ENCODE data around the gene DAND5.
A peak's percentile ranks its signal among the peaks of the same experiment; 100 is the strongest.

Gene DAND5

GRCh38 chr19:12969292-12969988, at the start of gene DAND5:
Gene DAND5 (plus strand): TSS chr19:12969576. CDS start chr19:12969661, 85 bp downstream.
- no peak for DNase-seq

DNA sequence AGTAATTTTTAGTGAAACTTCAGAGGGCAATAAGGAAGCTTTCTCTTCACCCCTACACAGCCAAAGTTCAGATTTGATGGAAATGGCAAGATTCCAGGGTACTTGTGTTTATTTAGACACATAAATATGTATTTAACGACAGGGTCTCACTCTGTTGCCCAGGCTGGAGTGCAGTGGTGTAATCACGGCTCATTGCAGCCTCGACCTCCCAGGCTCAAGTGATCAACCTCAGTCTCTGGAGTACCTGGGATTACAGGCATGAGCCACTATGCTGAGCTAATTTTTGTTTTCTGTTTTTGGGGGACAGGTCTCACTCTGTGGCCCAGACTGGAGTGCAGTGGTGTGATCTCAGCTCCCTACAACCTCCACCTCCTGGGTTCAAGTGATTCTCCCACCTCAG, 48.3 kb upstream of the DAND5 start:
- no peak for DNase-seq

DNA sequence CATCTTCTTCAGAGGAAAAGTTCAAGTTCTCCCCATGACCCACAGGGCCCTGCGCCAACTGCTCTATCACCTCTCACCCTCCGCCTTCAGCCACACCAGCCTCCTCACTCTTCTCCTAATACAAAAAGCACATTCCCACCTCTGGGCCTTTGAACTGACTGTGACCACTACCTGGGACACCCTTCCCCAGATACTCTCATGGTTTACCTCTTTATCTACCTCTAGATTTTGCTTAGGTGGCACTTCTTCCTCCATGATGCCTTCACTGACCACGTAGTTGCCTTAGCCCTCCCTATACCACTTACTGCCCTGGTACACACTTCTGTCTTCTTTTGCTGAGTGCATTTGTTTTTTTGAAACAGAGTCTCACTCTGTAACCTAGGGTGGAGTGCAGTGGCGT, 46.4 kb upstream of the DAND5 start:
- no peak for DNase-seq

DNA sequence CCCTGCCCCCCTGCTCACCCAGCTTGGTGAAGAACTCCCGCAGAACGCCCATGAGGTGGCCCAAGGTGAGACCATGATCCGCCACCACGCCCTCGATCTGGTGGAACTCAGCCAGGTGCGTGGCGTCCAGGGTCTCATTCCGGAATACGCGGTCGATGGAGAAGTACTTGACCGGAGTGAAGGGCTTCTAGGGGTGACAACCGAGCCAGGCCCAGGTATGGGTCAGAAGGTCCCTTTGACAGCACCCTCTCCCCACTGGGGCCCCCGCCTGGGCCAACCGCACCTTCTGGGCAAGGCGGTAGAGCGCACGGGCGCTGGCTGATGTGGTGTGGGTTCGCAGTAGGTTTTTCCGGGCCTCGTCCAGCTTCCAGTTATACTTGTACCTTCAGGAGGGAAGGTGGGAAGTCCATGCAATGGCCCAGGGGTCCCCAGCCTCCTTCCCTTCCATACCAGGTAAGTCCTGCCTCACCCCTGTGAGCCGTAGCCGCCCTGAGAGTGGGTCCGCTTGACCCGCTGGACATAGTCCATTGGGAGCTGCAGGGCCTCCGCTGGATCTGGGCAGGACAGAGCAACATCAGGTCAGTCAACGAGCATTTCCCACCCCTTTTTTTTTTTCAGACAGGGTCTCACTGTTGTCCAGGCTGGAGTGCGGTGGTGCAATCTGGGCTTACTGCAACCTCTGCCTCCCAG, 44.6 kb upstream of the DAND5 start:
- no peak for DNase-seq

DNA sequence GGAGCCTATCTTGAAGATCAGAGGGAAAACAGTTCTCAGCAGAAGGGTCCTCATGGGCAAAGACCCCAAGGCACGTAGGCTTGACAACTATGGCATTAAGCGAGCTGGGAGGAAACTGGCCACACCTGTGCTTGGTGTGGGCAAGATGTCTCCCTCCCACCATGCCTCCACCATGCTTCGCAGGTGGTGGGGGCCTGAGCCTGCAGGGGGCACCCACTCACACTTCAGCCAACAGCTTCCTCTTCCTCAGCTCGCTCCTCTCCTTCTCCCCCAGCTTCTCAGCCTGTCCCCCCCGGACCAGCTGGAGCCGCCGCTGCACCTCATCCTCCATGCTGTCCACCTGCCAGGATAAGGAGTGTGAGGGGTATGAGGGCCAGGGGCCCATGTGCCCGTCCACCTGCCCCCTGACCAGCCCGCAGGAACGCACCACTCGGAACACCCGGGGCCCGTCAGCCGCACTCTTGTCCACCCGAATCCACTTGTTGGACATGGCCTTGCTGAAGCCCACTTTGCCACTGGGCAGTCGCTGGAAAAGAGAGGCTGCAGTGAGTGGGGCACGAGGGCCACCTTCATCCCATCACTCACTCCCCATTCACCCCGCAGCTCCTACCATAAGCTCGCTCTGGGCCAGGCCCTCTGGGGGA, 39.3 kb upstream of the DAND5 start:
- DNase-seq, result no peak

DNA sequence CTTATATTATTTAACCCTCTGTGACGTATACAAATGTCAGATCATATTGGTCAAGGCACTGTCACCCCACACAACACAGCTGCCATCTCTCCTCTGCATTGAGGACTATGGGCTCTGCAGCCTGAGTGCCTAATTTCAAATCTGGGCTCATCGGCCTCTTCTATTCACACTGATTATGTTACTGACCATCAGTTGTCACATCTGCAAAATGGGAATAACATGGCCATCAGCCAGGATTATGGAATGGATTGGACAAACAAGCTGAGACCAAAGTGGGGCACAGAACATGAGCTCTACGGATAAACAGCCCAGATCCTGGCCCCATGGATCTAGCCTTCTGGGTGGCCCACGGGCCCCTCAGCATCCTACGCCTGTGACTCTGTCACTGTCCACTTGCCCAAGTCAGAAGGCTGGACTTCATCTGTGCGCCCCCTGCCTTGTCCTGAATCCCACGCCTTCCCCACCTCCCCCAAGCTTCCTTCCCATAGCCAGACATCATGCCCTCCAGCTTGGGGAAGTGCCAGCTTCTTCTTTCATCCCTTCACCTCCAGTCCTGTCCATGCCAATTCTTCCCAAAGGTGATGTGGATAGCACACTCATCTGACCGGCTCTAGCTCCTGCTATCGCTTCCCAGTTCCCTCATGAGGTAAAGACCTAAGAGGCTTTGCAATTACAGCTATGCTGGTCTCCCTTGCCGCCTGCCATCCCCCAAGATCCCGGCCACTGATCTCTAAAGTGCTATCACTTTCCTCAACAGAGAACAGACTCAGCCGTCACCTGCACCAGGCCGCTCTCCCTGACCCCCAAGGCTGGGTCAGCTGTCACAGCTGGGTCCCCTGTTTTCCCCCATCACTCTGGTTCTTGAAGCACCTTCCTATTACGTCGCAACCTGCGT, 36.7 kb upstream of the DAND5 start:
- DNase-seq, result no peak

DNA sequence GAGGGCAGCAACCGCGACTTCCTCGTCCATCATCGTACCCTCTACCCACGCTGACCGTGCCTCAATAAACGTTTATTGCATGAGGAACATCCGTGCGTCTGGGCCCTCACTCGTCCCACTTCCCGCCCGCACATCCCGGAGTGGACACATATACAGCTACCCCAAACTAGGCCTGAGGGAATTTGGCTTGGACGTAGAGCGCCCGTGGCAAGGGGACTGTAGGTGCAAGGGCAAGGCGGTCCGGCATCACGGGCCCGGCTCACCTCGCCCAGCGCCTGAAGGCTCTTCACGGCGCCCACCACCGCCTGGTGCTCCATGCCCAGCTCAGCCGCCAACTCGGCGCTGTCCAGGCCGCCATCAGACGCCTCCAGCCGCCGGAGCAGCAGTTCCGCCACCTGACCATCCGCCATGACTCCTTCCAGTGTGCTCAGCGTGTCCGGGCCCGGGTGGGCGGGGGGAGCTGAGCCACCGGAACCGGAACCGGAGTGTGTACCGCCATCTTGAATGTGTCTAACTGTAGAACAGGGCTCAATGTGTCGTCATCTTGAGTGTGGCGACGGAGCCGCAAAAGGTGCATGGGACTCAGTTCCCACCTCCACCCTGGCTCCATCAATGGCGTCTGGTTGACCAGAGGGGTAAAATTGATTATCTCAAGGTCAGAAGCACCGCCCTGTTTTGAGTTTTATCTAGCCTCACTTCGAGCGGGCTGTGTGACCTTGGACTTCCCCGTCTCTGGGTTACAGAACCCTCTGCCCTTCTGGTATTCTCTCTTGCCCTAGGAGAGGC, 35.9 kb upstream of the DAND5 start, which contains the start of gene FARSA:
Gene FARSA (minus strand): TSS at position 425 of the 786 bp plus-strand sequence. CDS start 15 bp downstream, at position 410.
- DNase-seq, result peak; percentile 76 to 86

DNA sequence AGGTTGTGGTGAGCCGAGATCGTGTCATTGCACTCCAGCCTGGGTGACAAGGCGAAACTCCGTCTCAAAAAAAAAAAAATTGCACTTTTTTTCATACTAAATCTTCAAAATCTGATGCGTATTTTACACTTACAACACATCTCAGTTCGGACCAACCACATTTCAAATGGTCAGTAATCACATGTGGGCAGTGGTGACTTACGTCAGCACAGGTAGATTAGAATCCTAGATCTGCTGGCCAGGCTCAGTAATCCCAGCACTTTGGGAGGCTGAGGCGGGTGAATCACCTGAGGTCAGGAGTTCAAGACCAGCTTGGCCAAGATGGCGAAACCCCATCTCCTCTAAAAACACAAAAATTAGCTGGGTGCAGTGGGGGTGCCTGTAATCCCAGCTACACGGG, 34.3 kb upstream of the DAND5 start:
- DNase-seq, result no peak

- peak in 1 of 2 experiments; percentile 23 for DNase-seq
Measured at GRCh38 chr19:12936582-12936981, 32.8 kb upstream of the DAND5 start.

DNA sequence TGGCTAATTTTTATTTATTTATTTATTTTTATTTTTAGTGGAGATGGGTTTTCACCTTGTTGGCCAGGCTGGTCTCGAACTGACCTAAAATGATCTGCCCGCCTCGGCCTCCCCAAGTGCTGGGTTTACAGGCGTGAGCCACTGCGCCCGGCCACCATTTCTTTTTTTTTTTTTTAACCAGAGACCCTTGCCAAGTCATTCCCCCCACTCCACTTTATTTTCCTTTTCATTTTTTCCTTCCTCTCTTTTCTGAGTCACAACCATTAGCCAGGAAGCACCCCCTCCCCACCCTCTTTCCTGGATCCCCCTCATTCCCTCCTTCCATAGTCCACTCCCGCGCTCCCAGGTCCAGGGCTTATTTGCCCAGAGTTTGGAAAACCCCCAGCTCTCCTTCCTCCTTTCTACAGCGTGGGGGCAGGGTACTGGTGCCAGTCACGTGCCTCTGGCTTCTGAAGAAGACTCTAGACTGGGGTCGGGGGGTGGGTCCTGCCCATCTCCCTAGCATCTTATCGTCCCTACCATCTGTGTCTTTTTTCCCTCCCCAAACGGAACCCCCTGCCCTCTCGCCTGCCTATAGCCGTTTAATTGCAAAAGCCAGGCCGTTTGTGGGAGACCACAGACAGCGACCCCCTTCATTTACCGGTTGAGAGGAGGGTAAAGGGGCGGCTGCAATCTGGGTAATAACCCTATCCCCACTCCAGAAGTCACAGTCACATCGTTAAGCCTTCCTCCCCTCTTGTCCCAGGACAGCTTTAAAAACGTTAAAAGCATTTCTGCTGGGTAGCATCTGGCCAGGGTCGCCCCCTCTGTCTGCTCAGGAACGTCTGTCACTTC, 32.1 kb upstream of the DAND5 start:
- peak; percentile 54 to 59 for DNase-seq

DNA sequence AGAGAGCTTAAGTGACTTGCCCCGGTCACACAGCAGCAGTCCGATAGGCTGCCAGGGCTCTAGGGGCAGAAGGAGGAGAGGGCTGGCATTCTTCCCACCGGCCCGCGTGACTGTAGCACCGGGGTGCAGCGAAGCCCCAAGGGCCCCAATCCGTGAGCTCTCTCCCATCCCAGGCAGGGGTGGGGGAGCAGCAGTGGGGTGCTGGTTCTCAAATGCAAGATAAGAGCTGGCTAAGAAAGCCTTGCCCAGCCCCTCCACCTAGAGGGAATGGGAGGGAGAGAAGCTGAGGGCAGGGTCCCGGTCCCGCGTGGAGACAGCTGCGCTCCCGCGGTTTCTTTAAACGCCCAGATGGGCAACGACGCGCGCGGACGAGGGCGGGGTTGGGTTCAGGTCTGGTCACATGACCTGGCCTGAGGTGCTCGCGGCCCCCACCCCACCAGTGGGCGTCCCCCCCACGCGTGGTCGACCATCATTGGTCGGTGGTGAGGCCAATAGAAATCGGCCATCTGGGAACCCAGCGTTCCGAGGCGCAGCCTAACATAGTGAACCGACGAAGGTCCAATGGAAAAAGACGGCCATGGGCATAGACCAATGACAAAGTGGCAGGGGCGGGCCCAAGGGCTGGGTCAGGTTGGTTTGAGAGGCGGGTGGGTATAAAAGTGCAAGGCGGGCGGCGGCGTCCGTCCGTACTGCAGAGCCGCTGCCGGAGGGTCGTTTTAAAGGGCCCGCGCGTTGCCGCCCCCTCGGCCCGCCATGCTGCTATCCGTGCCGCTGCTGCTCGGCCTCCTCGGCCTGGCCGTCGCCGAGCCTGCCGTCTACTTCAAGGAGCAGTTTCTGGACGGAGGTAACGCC, 31.2 kb upstream of the DAND5 start, which contains the start of gene CALR:
Gene CALR (plus strand): TSS at position 683 of the 852 bp plus-strand sequence. CDS start 71 bp downstream, at position 754.
- DNase-seq, result peak; percentile 95 to 98

GRCh38 chr19:12938779-12939601, 30.4 kb upstream of the DAND5 start:
- DNase-seq, result no peak

DNA sequence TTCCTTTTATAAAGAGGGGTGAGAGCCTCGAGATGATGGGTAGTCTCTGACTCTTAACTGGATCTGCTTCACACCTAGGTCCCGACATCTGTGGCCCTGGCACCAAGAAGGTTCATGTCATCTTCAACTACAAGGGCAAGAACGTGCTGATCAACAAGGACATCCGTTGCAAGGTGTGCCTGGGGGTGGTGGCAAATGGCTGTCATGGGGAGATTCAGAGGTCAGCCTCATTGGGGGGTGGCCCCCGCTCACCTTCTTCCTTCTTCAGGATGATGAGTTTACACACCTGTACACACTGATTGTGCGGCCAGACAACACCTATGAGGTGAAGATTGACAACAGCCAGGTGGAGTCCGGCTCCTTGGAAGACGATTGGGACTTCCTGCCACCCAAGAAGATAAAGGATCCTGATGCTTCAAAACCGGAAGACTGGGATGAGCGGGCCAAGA, 29.4 kb upstream of the DAND5 start:
- no peak for DNase-seq

- no peak for DNase-seq
Measured at GRCh38 chr19:12940897-12941296, 28.5 kb upstream of the DAND5 start.

DNA sequence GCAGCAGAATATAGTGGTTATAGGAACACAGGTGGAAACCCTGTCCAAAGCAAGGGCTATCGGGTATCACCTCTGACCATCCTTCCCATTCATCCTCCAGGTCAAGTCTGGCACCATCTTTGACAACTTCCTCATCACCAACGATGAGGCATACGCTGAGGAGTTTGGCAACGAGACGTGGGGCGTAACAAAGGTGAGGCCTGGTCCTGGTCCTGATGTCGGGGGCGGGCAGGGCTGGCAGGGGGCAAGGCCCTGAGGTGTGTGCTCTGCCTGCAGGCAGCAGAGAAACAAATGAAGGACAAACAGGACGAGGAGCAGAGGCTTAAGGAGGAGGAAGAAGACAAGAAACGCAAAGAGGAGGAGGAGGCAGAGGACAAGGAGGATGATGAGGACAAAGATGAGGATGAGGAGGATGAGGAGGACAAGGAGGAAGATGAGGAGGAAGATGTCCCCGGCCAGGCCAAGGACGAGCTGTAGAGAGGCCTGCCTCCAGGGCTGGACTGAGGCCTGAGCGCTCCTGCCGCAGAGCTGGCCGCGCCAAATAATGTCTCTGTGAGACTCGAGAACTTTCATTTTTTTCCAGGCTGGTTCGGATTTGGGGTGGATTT, 25.8 kb upstream of the DAND5 start:
- DNase-seq, result no peak

DNA sequence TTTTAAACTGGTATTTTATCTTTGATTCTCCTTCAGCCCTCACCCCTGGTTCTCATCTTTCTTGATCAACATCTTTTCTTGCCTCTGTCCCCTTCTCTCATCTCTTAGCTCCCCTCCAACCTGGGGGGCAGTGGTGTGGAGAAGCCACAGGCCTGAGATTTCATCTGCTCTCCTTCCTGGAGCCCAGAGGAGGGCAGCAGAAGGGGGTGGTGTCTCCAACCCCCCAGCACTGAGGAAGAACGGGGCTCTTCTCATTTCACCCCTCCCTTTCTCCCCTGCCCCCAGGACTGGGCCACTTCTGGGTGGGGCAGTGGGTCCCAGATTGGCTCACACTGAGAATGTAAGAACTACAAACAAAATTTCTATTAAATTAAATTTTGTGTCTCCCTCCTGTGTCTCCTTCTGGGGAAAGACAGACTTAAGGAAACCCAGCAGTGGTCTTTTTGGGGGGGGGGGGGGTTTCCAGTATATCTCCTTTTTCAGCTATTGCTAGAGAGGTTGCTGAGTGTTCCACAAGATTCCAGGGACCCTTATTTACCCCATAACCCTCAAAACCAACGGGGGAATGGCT, 25.2 kb upstream of the DAND5 start:
- no peak for DNase-seq

- DNase-seq, result peak; percentile 77 to 97
Measured at GRCh38 chr19:12945479-12946091, 23.8 kb upstream of the DAND5 start, which contains the start of gene RAD23A. Gene RAD23A (plus strand): TSS chr19:12945862. CDS start chr19:12945949, 87 bp downstream.

Measured in NCI-H526 (cell line).